ENCODE data around the gene HLA-A. TPM values are rescaled to one million over a fixed set of nuclear protein-coding genes. Genes with fewer than 3 reads are reported as not detected.

Gene HLA-A
- total RNA-seq, 1 experiment from 2014 or later: 251 TPM

- POLR2A ChIA-PET: no interaction called here
Observed at GRCh38 chr6:29981211-29981812, 39.0 kb downstream of the HLA-A start.

More at GRCh38 chr6:29981211-29981812, 39.0 kb downstream of the HLA-A start:
- TF ChIP-seq REST (IDR thresholded peaks at IDR 0.05; ENCODE audit: low read depth) (no peak), MAX (IDR thresholded peaks at IDR 0.05) (no peak), YY1 (IDR thresholded peaks at IDR 0.05; ENCODE audit: extremely low read depth, insufficient replicate concordance, low read depth, low read length) (no peak), FOSL1 (IDR thresholded peaks at IDR 0.05; ENCODE audit: low read depth) (no peak), EZH2 (IDR thresholded peaks at IDR 0.05) (no peak), ELF1 (IDR thresholded peaks at IDR 0.05; ENCODE audit: borderline replicate concordance, low read depth) (no peak), SP1 (IDR thresholded peaks at IDR 0.05; ENCODE audit: low read depth) (no peak), SIN3A (IDR thresholded peaks at IDR 0.05; ENCODE audit: low read depth) (no peak), JUND (IDR thresholded peaks at IDR 0.05) (no peak), EZH2phosphoT487 (IDR thresholded peaks at IDR 0.05; ENCODE audit: borderline replicate concordance) (no peak), ZNF274 (IDR thresholded peaks at IDR 0.05; ENCODE audit: low read depth, low read length) (no peak), POLR2AphosphoS5 (IDR thresholded peaks at IDR 0.05; ENCODE audit: low read depth, low read length) (no peak), ATF3 (IDR thresholded peaks at IDR 0.05) (no peak), SRF (IDR thresholded peaks at IDR 0.05; ENCODE audit: low read depth) (no peak), CTCF (IDR thresholded peaks at IDR 0.05 in 2 of 3, conservative IDR thresholded peaks at IDR 0.05 in 1 of 3; ENCODE audit: borderline replicate concordance in 1 of 3, insufficient read depth in 1 of 3, low read depth in 2 of 3, low read length in 2 of 3) (no peak), TCF7L2 (IDR thresholded peaks at IDR 0.05; ENCODE audit: borderline replicate concordance, extremely low read depth, insufficient read depth, insufficient read length) (no peak), POLR2A (IDR thresholded peaks at IDR 0.05; ENCODE audit: borderline replicate concordance, extremely low read depth, insufficient read depth, insufficient read length) (no peak), RAD21 (IDR thresholded peaks at IDR 0.05; ENCODE audit: low read depth) (no peak), ZBTB33 (IDR thresholded peaks at IDR 0.05; ENCODE audit: extremely low read depth, insufficient replicate concordance, low read length) (no peak)
- Histone ChIP-seq H3K4me1 (ENCODE audit: control insufficient read depth in 1 of 2, insufficient read depth in 2 of 2, low read length in 2 of 2) (peaks cover 7 to 11% of the 10 kb centered on the region in 2 experiments), H2AFZ (ENCODE audit: low read depth, low read length, poor library complexity, severe bottlenecking) (no peak overlapping the region), H3K27me3 (ENCODE audit: insufficient read depth, low read length) (no peaks in the 10 kb centered on the region), H3K4me2 (ENCODE audit: low read length) (no peak overlapping the region), H3K4me3 (replicated peaks in 1 of 2; ENCODE audit: low read depth in 1 of 2, low read length in 2 of 2) (no peak overlapping the region), H3K36me3 (ENCODE audit: control insufficient read depth in 1 of 2, insufficient read depth in 2 of 2, low read length in 2 of 2) (no peaks in the 10 kb centered on the region), H3K9me2 (ENCODE audit: insufficient read depth) (no peaks in the 10 kb centered on the region), H3K79me2 (ENCODE audit: insufficient read depth, low read length) (no peaks in the 10 kb centered on the region), H3K9me3 (ENCODE audit: control insufficient read depth in 1 of 2, insufficient read depth in 1 of 2, low read depth in 1 of 2, low read length in 2 of 2) (no peaks in the 10 kb centered on the region), H3K27ac (ENCODE audit: low read depth, low read length) (no peak overlapping the region), H4K20me1 (ENCODE audit: insufficient read depth) (no peaks in the 10 kb centered on the region), H3K9ac (ENCODE audit: low read length) (no peak overlapping the region)
- BruUV-seq (replicated peaks): no TSS peak
- ChIA-PET RAD21 (ENCODE audit: low non-redundant PET in 1 of 2, low total read pairs in 2 of 2, uncharacterized antibody in 2 of 2, unreplicated experiment in 2 of 2) (no interaction called here), CTCF (no interaction called here)
- DNase-seq (ENCODE audit: low read depth, low spot score) (no peak), ATAC-seq (no peak)
- intact Hi-C loops (cut with micrococcal nuclease): no loop called here

Measured in HCT116 (cell line).